ENCODE data around the gene PCDH7.

The PCDH7 gene

GRCh38 chr4:30720021-30720660 is at the start of gene PCDH7:
TSS of gene PCDH7 (plus strand) at chr4:30720369. CDS start at chr4:30721423, 1,054 bp downstream.
- H3K4me3 ChIP-seq (ENCODE audit: low read length): peak within 1 kb of the TSS; percentile 92
- TF ChIP-seq CTCF (conservative IDR thresholded peaks at IDR 0.05; ENCODE audit: low read depth, low read length): no peak
- peak; percentile 60 for DNase-seq (ENCODE audit: low read depth)

- no peak overlapping the region for H3K4me3 ChIP-seq (ENCODE audit: low read length)
- no peak for DNase-seq (ENCODE audit: low read depth)
- no peak for TF ChIP-seq CTCF (conservative IDR thresholded peaks at IDR 0.05; ENCODE audit: low read depth, low read length)
Measured at GRCh38 chr4:30671926-30672448, 48.2 kb upstream of the PCDH7 start.

- DNase-seq (ENCODE audit: low read depth): no peak
- no peak for TF ChIP-seq CTCF (conservative IDR thresholded peaks at IDR 0.05; ENCODE audit: low read depth, low read length)
- no peak overlapping the region for H3K4me3 ChIP-seq (ENCODE audit: low read length)
Measured at GRCh38 chr4:30696191-30696590, 24.0 kb upstream of the PCDH7 start.

GRCh38 chr4:30714408-30715031 is 5.6 kb upstream of the PCDH7 start:
- peak; percentile 88 for TF ChIP-seq CTCF (conservative IDR thresholded peaks at IDR 0.05; ENCODE audit: low read depth, low read length)
- H3K4me3 ChIP-seq (ENCODE audit: low read length): no peak overlapping the region
- DNase-seq (ENCODE audit: low read depth): no peak

- peak; percentile 59 for TF ChIP-seq CTCF (conservative IDR thresholded peaks at IDR 0.05; ENCODE audit: low read depth, low read length)
- no peak for DNase-seq (ENCODE audit: low read depth)
- H3K4me3 ChIP-seq (ENCODE audit: low read length): peak overlapping the region; percentile 92
Measured at GRCh38 chr4:30716158-30716557, 4.0 kb upstream of the PCDH7 start.

- peak overlapping the region; percentile 92 for H3K4me3 ChIP-seq (ENCODE audit: low read length)
- no peak for TF ChIP-seq CTCF (conservative IDR thresholded peaks at IDR 0.05; ENCODE audit: low read depth, low read length)
- DNase-seq (ENCODE audit: low read depth): no peak
Measured at GRCh38 chr4:30716681-30717207, 3.4 kb upstream of the PCDH7 start.

All from retinal pigment epithelial cell (primary cell).